SK-N-SH treated with all-trans-retinoic acid at 6 μM for 48 hours (cell line): ENCODE results near the gene CSRP1.

ENCODE experiments used
- BACH2 ChIP-seq: fragments of 250-450 bp; sonication (Bioruptor Pico); IDR thresholded peaks from 2 replicates; pipeline ENCODE4 v1.9.0; 2021; ENCODE audit warnings: mild to moderate bottlenecking, borderline replicate concordance
- CREB5 ChIP-seq: fragments of 250-450 bp; sonication (Bioruptor Pico); IDR thresholded peaks from 2 replicates; pipeline ENCODE4 v1.5.1; 2020; ENCODE audit warnings: low read depth, mild to moderate bottlenecking, moderate library complexity
- CSRNP3 ChIP-seq: fragments of 250-450 bp; sonication (Bioruptor Pico); IDR thresholded peaks from 2 replicates; pipeline ENCODE4 v1.5.1; 2021; ENCODE audit warnings: mild to moderate bottlenecking, moderate library complexity
- ESRRG ChIP-seq: fragments of 250-450 bp; sonication (Bioruptor Pico); IDR thresholded peaks from 2 replicates; pipeline ENCODE4 v1.6.1; 2021; ENCODE audit warnings: mild to moderate bottlenecking
- OSR1 ChIP-seq: fragments of 250-450 bp; sonication (Bioruptor Pico); IDR thresholded peaks from 2 replicates; pipeline ENCODE4 v1.8.0; 2022; ENCODE audit warnings: moderate library complexity, mild to moderate bottlenecking, inconsistent platforms
- PATZ1 ChIP-seq: fragments of 250-450 bp; sonication (Bioruptor Pico); IDR thresholded peaks from 2 replicates; pipeline ENCODE4 v1.8.0; 2020; ENCODE audit warnings: mild to moderate bottlenecking, moderate library complexity, borderline replicate concordance
- PPARA ChIP-seq: fragments of 250-450 bp; sonication (Bioruptor Pico); IDR thresholded peaks from 2 replicates; pipeline ENCODE4 v1.5.0; 2020; ENCODE audit warnings: mild to moderate bottlenecking, borderline replicate concordance
- ZC3H10 ChIP-seq: fragments of 250-450 bp; sonication (Bioruptor Pico); IDR thresholded peaks from 2 replicates; pipeline ENCODE4 v1.5.1; 2021; ENCODE audit warnings: mild to moderate bottlenecking, moderate library complexity
- ZFP30 ChIP-seq: fragments of 450-650 bp; formaldehyde crosslinking; IDR thresholded peaks from 2 replicates; pipeline ENCODE4 v1.5.0; 2022; ENCODE audit warnings: mild to moderate bottlenecking, moderate library complexity
- ZNF565 ChIP-seq: fragments of 450-650 bp; formaldehyde crosslinking; conservative IDR thresholded peaks from 2 replicates; pipeline ENCODE4 v1.5.0; 2020; ENCODE audit warnings: low read depth, mild to moderate bottlenecking, moderate library complexity

GRCh38 chr1:201466492-201466891 is 40.4 kb downstream of the CSRP1 start:
- TF ChIP-seq PATZ1 (no peak), OSR1 (CRISPR knock-in tag) (no peak), PPARA (no peak), CREB5 (CRISPR knock-in tag) (no peak), ESRRG (no peak), ZC3H10 (CRISPR knock-in tag) (no peak), CSRNP3 (no peak), ZNF565 (CRISPR knock-in tag) (no peak), ZFP30 (CRISPR knock-in tag) (no peak), BACH2 (no peak)
